ENCODE data around the gene PIGU.

- TF ChIP-seq GATA2 (IDR thresholded peaks at IDR 0.05; ENCODE audit: low read depth, low read length) = no peak
- no peak for TF ChIP-seq GATA3 (IDR thresholded peaks at IDR 0.05; ENCODE audit: low read depth, low read length)
Measured at GRCh38 chr20:34669094-34669493, 7.8 kb downstream of the PIGU start.

All from SH-SY5Y (cell line).